ENCODE measurements around the gene NDUFAB1.

GRCh38 chr16:23538919-23539278, 57.2 kb downstream of the NDUFAB1 start:
- TF ChIP-seq, protein P1, sequence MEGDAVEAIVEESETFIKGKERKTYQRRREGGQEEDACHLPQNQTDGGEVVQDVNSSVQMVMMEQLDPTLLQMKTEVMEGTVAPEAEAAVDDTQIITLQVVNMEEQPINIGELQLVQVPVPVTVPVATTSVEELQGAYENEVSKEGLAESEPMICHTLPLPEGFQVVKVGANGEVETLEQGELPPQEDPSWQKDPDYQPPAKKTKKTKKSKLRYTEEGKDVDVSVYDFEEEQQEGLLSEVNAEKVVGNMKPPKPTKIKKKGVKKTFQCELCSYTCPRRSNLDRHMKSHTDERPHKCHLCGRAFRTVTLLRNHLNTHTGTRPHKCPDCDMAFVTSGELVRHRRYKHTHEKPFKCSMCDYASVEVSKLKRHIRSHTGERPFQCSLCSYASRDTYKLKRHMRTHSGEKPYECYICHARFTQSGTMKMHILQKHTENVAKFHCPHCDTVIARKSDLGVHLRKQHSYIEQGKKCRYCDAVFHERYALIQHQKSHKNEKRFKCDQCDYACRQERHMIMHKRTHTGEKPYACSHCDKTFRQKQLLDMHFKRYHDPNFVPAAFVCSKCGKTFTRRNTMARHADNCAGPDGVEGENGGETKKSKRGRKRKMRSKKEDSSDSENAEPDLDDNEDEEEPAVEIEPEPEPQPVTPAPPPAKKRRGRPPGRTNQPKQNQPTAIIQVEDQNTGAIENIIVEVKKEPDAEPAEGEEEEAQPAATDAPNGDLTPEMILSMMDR (IDR thresholded peaks at IDR 0.05; ENCODE audit: low read depth, low read length), result no peak
- TF ChIP-seq POLR2A (IDR thresholded peaks at IDR 0.05; ENCODE audit: extremely low read depth, insufficient read length), result no peak
- TF ChIP-seq, protein P2, sequence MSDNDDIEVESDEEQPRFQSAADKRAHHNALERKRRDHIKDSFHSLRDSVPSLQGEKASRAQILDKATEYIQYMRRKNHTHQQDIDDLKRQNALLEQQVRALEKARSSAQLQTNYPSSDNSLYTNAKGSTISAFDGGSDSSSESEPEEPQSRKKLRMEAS (IDR thresholded peaks at IDR 0.05; ENCODE audit: low read depth, low read length), result no peak

Measured in NB4 (cell line).